D341Med (cell line): ENCODE measurements around the gene PYHIN1.

ENCODE experiments used
- DNase-seq: peaks from one replicate; pipeline ENCODE4 v3.0.0; 2012; ENCODE audit warnings: low spot score

PYHIN1 gene

GRCh38 chr1:159014851-159015250 lies 83.5 kb downstream of the PYHIN1 start:
- no peak for DNase-seq

GRCh38 chr1:159015440-159015909 lies 84.1 kb downstream of the PYHIN1 start:
- no peak for DNase-seq

- no peak for DNase-seq
Measured at GRCh38 chr1:159023723-159024122, 92.4 kb downstream of the PYHIN1 start.

GRCh38 chr1:159025043-159025442 lies 93.7 kb downstream of the PYHIN1 start:
- DNase-seq, result no peak
